ENCODE measurements around the gene TFPT. TPM values are rescaled to one million over a fixed set of nuclear protein-coding genes. Genes with fewer than 3 reads are reported as not detected.

Gene TFPT
- total and polyA plus RNA-seq, 2 experiments from 2014 or later, result 14.7 to 25.9 TPM

GRCh38 chr19:54105796-54106195, 9.7 kb downstream of the TFPT start:
- Histone ChIP-seq H3K36me3 (replicated peaks; ENCODE audit: insufficient read depth, low read depth) (no peaks in the 10 kb centered on the region), H3K9me2 (replicated peaks; ENCODE audit: insufficient read depth) (no peaks in the 10 kb centered on the region), H3K4me2 (no peak overlapping the region), H2AFZ (no peak overlapping the region), H3K27me3 (no peaks in the 10 kb centered on the region), H3K9me3 (ENCODE audit: low read depth) (no peaks in the 10 kb centered on the region), H3K4me1 (ENCODE audit: insufficient read depth) (peaks cover 3% of the 10 kb centered on the region), H3K4me3 (no peak overlapping the region), H3K79me2 (peaks cover 22% of the 10 kb centered on the region), H4K20me1 (ENCODE audit: insufficient read depth, poor library complexity, severe bottlenecking) (no peaks in the 10 kb centered on the region), H3K27ac (no peak overlapping the region)
- DNase-seq (ENCODE audit: low spot score), result no peak
- no peak for TF ChIP-seq EZH2phosphoT487 (IDR thresholded peaks at IDR 0.05; ENCODE audit: low read depth, severe bottlenecking, unreplicated experiment)
- no peak for TF ChIP-seq EZH2 (IDR thresholded peaks at IDR 0.05; ENCODE audit: borderline replicate concordance)
- TF ChIP-seq CTCF (IDR thresholded peaks at IDR 0.05; ENCODE audit: poor library complexity), result no peak
- WGBS (ENCODE audit: low lambda C conversion rate, missing lambda C conversion rate), result 96% methylated on average over 10 of the region's 10 CpGs

GRCh38 chr19:54104998-54105715, 10.3 kb downstream of the TFPT start:
- no peak for TF ChIP-seq EZH2phosphoT487 (IDR thresholded peaks at IDR 0.05; ENCODE audit: low read depth, severe bottlenecking, unreplicated experiment)
- TF ChIP-seq CTCF (IDR thresholded peaks at IDR 0.05; ENCODE audit: poor library complexity), result no peak
- TF ChIP-seq EZH2 (IDR thresholded peaks at IDR 0.05; ENCODE audit: borderline replicate concordance), result no peak
- Histone ChIP-seq H3K79me2 (peaks cover 22% of the 10 kb centered on the region), H3K4me3 (no peak overlapping the region), H3K4me1 (ENCODE audit: insufficient read depth) (peaks cover 3% of the 10 kb centered on the region), H3K9me3 (ENCODE audit: low read depth) (no peaks in the 10 kb centered on the region), H3K9me2 (replicated peaks; ENCODE audit: insufficient read depth) (no peaks in the 10 kb centered on the region), H3K27me3 (no peaks in the 10 kb centered on the region), H3K27ac (no peak overlapping the region), H3K4me2 (no peak overlapping the region), H2AFZ (no peak overlapping the region), H4K20me1 (ENCODE audit: insufficient read depth, poor library complexity, severe bottlenecking) (no peaks in the 10 kb centered on the region), H3K36me3 (replicated peaks; ENCODE audit: insufficient read depth, low read depth) (no peaks in the 10 kb centered on the region)
- DNase-seq (ENCODE audit: low spot score), result no peak
- WGBS (ENCODE audit: low lambda C conversion rate, missing lambda C conversion rate), result 93% methylated on average over 11 of the region's 11 CpGs

GRCh38 chr19:54102421-54103169, 12.9 kb downstream of the TFPT start, which contains the start of gene NDUFA3:
TSS of gene NDUFA3 (plus strand) at chr19:54102855. CDS start at chr19:54102879, 24 bp downstream.
- peak within 1 kb of the TSS; percentile 89 for H2AFZ ChIP-seq
- no peaks in the 10 kb centered on the region for H3K27me3 ChIP-seq
- peaks cover 22% of the 10 kb centered on the region for H3K79me2 ChIP-seq
- no peaks in the 10 kb centered on the region for H3K36me3 ChIP-seq (replicated peaks; ENCODE audit: insufficient read depth, low read depth)
- WGBS (ENCODE audit: low lambda C conversion rate, missing lambda C conversion rate), result 4% methylated on average over 53 of the region's 54 CpGs
- H4K20me1 ChIP-seq (ENCODE audit: insufficient read depth, poor library complexity, severe bottlenecking), result no peaks in the 10 kb centered on the region
- H3K4me3 ChIP-seq, result peak within 1 kb of the TSS; percentile 34
- peak; percentile 99 for DNase-seq (ENCODE audit: low spot score)
- TF ChIP-seq CTCF (IDR thresholded peaks at IDR 0.05; ENCODE audit: poor library complexity) (no peak), EZH2 (IDR thresholded peaks at IDR 0.05; ENCODE audit: borderline replicate concordance) (no peak), EZH2phosphoT487 (IDR thresholded peaks at IDR 0.05; ENCODE audit: low read depth, severe bottlenecking, unreplicated experiment) (no peak)
- no peaks in the 10 kb centered on the region for H3K9me2 ChIP-seq (replicated peaks; ENCODE audit: insufficient read depth)
- no peaks in the 10 kb centered on the region for H3K9me3 ChIP-seq (ENCODE audit: low read depth)
- peaks cover 3% of the 10 kb centered on the region for H3K4me1 ChIP-seq (ENCODE audit: insufficient read depth)
- H3K27ac ChIP-seq, result peak within 1 kb of the TSS; percentile 39
- peak within 1 kb of the TSS; percentile 89 for H3K4me2 ChIP-seq

Measured in hepatocyte (in vitro differentiated cells).